Upper lobe of left lung (tissue), 6 donors: ENCODE data around the gene CRYGB. TPM values are rescaled to one million over a fixed set of nuclear protein-coding genes. Genes with fewer than 3 reads are reported as not detected.

Source experiments
- ATAC-seq, 2 donors: fragments of 200-7000 bp; cut with Tn5 transposase; one replicate each; pipeline ENCODE4 v1.9.1; 2022; ENCODE audit warnings: mild to moderate bottlenecking in 2 of 2, moderate library complexity in 2 of 2; ENCODE audit not compliant: low FRiP score in 2 of 2
- DNase-seq, 2 donors: peaks; one replicate each; pipeline ENCODE4 v3.0.0-alpha.2; 2019 to 2020
- H3K27ac ChIP-seq, 4 donors: fragments of 200-600 bp; sonication (generic); one replicate each; pipeline ENCODE4 v1.5.1; 2016 to 2019
- H3K27me3 ChIP-seq, 4 donors: fragments of 200-600 bp; sonication (generic); one replicate each; pipeline ENCODE4 v1.5.1; 2017 to 2019
- H3K36me3 ChIP-seq, 4 donors: fragments of 200-600 bp; sonication (generic); one replicate each; pipeline ENCODE4 v1.5.1; 2016 to 2019
- H3K4me1 ChIP-seq, 4 donors: fragments of 200-600 bp; sonication (generic); one replicate each; pipeline ENCODE4 v1.5.1; 2018 to 2019
- H3K4me3 ChIP-seq, 4 donors: fragments of 200-600 bp; sonication (generic); one replicate each; pipeline ENCODE4 v1.5.1; 2017 to 2019; ENCODE audit warnings: mild to moderate bottlenecking in 2 of 4, moderate library complexity in 1 of 4
- H3K9me3 ChIP-seq, 4 donors: fragments of 200-600 bp; sonication (generic); one replicate each; pipeline ENCODE4 v1.5.1; 2018 to 2019
- CTCF ChIP-seq, 6 experiments: fragments of 450-650 bp in 4 of 6; fragments of 200-600 bp in 2 of 6; sonication (generic) in 2 of 6; IDR thresholded peaks; one replicate each; pipeline ENCODE4 v1.5.1; 2016 to 2019; ENCODE audit warnings: antibody characterized with exemption in 6 of 6
- EP300 ChIP-seq, 4 donors: sonication (generic); formaldehyde crosslinking; IDR thresholded peaks; one replicate each; pipeline ENCODE4 v1.5.1; 2017; ENCODE audit warnings: antibody characterized with exemption in 4 of 4, control low read depth in 2 of 4
- POLR2A ChIP-seq, 4 donors: fragments of 450-650 bp; IDR thresholded peaks; one replicate each; pipeline ENCODE4 v1.5.1; 2016 to 2017; ENCODE audit warnings: antibody characterized with exemption in 4 of 4, mild to moderate bottlenecking in 2 of 4
- POLR2AphosphoS5 ChIP-seq, 2 donors: sonication (generic); formaldehyde crosslinking; IDR thresholded peaks; one replicate each; pipeline ENCODE4 v1.5.1; 2017; ENCODE audit warnings: antibody characterized with exemption in 2 of 2
- WGBS, 2 donors: methylation state at CpG; one replicate each; pipeline ENCODE4 v1.1.5; 2017 to 2018; 5-methylcytosine and 5-hydroxymethylcytosine counted together
- total RNA-seq, 6 donors: library from RNA; depleted of rRNA in 4 of 6; stranded (reverse); fragments of >200 nt in 4 of 6; gene quantifications; one replicate each; pipeline versions ENCODE4 v1.1.0 to v1.2.1, GENCODE V29; 2016 to 2021
- donor health status: DM: no; HTN: no; CAD: no; lungs with moderate emphysema.
- donor health status: DM: no; HTN: yes; CAD: no; lungs with severe emphysema.

CRYGB gene
- total RNA-seq, 6 donors from 2014 or later: not detected

- no peak overlapping the region for H3K4me3 ChIP-seq
- no peak overlapping the region for H3K27ac ChIP-seq
- DNase-seq (no peak), ATAC-seq (no peak)
- H3K4me1 ChIP-seq: peaks cover 3 to 7% (median 5%) of the 10 kb centered on the region in 4 donors
- no peaks in the 10 kb centered on the region for H3K36me3 ChIP-seq
- H3K27me3 ChIP-seq: no peaks in the 10 kb centered on the region
- TF ChIP-seq CTCF (IDR thresholded peaks at IDR 0.05): no peak
- no peak for TF ChIP-seq POLR2A (IDR thresholded peaks at IDR 0.05)
- TF ChIP-seq EP300 (IDR thresholded peaks at IDR 0.05): no peak
- no peak for TF ChIP-seq POLR2AphosphoS5 (IDR thresholded peaks at IDR 0.05)
- no peaks in the 10 kb centered on the region for H3K9me3 ChIP-seq
- 83 to 90% methylated on average over 3 of the region's 3 CpGs for WGBS, 2 donors
Observed at GRCh38 chr2:208182835-208183234, 36.9 kb upstream of the CRYGB start.

GRCh38 chr2:208179028-208179609 lies 33.2 kb upstream of the CRYGB start:
- no peak overlapping the region for H3K4me3 ChIP-seq
- H3K9me3 ChIP-seq: no peaks in the 10 kb centered on the region
- ATAC-seq (peak in 1 of 2 donors; percentile 75), DNase-seq (peak; percentile 20 to 86)
- no peaks in the 10 kb centered on the region for H3K36me3 ChIP-seq
- WGBS, 2 donors: 33 to 45% methylated on average over 4 of the region's 4 CpGs
- H3K27me3 ChIP-seq: no peaks in the 10 kb centered on the region
- peak overlapping the region in 1 of 4 donors; percentile 11 for H3K27ac ChIP-seq
- TF ChIP-seq CTCF (IDR thresholded peaks at IDR 0.05) (no peak), POLR2AphosphoS5 (IDR thresholded peaks at IDR 0.05) (peak in 1 of 2 donors; percentile 41), EP300 (IDR thresholded peaks at IDR 0.05) (peak in 1 of 4 donors; percentile 70)
- H3K4me1 ChIP-seq: peaks cover 5 to 9% (median 6%) of the 10 kb centered on the region in 4 donors

GRCh38 chr2:208175840-208176153 lies 29.8 kb upstream of the CRYGB start:
- H3K9me3 ChIP-seq: no peaks in the 10 kb centered on the region
- TF ChIP-seq CTCF (IDR thresholded peaks at IDR 0.05) (no peak), POLR2A (IDR thresholded peaks at IDR 0.05) (no peak), EP300 (IDR thresholded peaks at IDR 0.05) (no peak), POLR2AphosphoS5 (IDR thresholded peaks at IDR 0.05) (no peak)
- H3K4me3 ChIP-seq: no peak overlapping the region
- peaks cover 0 to 7% (median 3%) of the 10 kb centered on the region in 4 donors for H3K4me1 ChIP-seq
- H3K27ac ChIP-seq: no peak overlapping the region
- no peak for ATAC-seq
- H3K27me3 ChIP-seq: no peaks in the 10 kb centered on the region
- no peaks in the 10 kb centered on the region for H3K36me3 ChIP-seq
- no peak for DNase-seq
- 75 to 79% methylated on average over 6 of the region's 6 CpGs for WGBS, 2 donors

DNA sequence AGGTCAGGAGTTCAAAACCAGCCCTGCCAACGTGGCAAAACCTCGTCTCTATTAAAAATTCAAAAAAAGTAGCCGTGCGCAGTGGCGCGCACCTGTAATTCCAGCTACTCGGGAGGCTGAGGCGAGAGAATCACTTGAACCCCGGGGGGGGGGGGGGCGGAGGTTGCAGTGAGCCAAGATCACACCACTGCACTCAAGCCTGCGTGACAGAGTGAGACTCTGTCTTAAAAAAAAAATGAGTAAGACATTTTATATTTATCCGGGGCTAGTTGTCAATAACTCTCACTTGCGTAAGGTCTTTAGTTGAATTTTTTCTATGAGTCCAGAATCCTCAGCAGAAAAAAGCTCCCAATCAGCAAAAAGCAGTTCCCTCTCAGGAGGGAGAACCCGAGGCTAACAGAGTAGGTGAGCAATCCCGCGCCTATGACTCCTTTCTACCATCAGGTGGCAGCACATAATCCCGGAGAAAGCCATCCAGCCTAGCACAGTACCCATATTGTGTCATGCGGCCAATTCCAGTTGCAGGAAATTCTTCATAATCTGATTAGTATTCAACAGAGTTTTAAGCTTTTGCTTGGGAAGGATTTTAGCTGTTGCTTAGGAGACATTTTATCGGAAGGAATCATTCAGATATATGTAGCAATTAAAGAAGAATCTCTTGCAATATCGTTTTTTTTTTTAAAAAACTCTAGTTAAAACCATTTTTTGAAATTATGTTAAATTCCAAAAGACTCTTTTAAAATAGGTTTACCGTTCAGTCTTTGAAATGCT lies 29.3 kb upstream of the CRYGB start:
- Histone ChIP-seq H3K9me3 (no peaks in the 10 kb centered on the region), H3K36me3 (no peaks in the 10 kb centered on the region), H3K4me1 (peaks cover 0 to 7% (median 3%) of the 10 kb centered on the region in 4 donors), H3K27ac (no peak overlapping the region), H3K27me3 (no peaks in the 10 kb centered on the region), H3K4me3 (no peak overlapping the region)
- ATAC-seq: peak; percentile 93 to 97
- TF ChIP-seq POLR2A (IDR thresholded peaks at IDR 0.05) (no peak), CTCF (IDR thresholded peaks at IDR 0.05) (peak; percentile 68 to 83 (median 76))
- peak; percentile 4 to 88 for DNase-seq
- WGBS, 2 donors: 41 to 42% methylated on average over 21 of the region's 21 CpGs
